Transverse colon (tissue), 4 donors: ENCODE data around the gene EGF. TPM values are rescaled to one million over a fixed set of nuclear protein-coding genes. Genes with fewer than 3 reads are reported as not detected.

Experiments
- DNase-seq: peaks from one replicate; pipeline ENCODE4 v3.0.0-alpha.2; 2019
- H3K27ac ChIP-seq, 4 donors: fragments of 200-600 bp; sonication (generic); 2 replicates each; pipeline ENCODE4 v1.5.1; 2016 to 2018; ENCODE audit warnings: inconsistent platforms in 4 of 4
- H3K27me3 ChIP-seq: fragments of 200-600 bp; sonication (generic); 2 replicates; pipeline ENCODE4 v1.5.1; 2017; ENCODE audit warnings: inconsistent platforms
- H3K36me3 ChIP-seq, 4 donors: fragments of 200-600 bp; sonication (generic); 2 replicates each; pipeline ENCODE4 v1.5.1; 2017 to 2019; ENCODE audit warnings: inconsistent platforms in 4 of 4
- H3K4me1 ChIP-seq, 4 donors: fragments of 200-600 bp; sonication (generic); 2 replicates each; pipeline ENCODE4 v1.5.1; 2017 to 2020; ENCODE audit warnings: inconsistent platforms in 4 of 4
- H3K4me3 ChIP-seq, 4 donors: fragments of 200-600 bp; sonication (generic); 1 replicate in 1 of 4; 2 replicates in 3 of 4; pipeline versions ENCODE4 v1.5.1 to v1.6.1; 2017 to 2019; ENCODE audit warnings: inconsistent platforms in 4 of 4
- H3K9me3 ChIP-seq, 2 donors: fragments of 200-600 bp; sonication (generic); 2 replicates each; pipeline ENCODE4 v1.5.1; 2017 to 2019; ENCODE audit warnings: inconsistent platforms in 2 of 2
- CTCF ChIP-seq, 5 experiments: fragments of 200-600 bp in 3 of 5; fragments of 450-650 bp in 2 of 5; sonication (generic) in 3 of 5; IDR thresholded peaks; 1 replicate in 2 of 5; 2 replicates in 3 of 5; pipeline ENCODE4 v1.5.1; 2016 to 2017; ENCODE audit warnings: antibody characterized with exemption in 5 of 5, inconsistent platforms in 3 of 5, mild to moderate bottlenecking in 2 of 5, moderate library complexity in 1 of 5
- EP300 ChIP-seq: sonication (generic); formaldehyde crosslinking; IDR thresholded peaks from one replicate; pipeline ENCODE4 v1.6.1; 2017; ENCODE audit warnings: antibody characterized with exemption, low read depth
- POLR2A ChIP-seq: fragments of 450-650 bp; IDR thresholded peaks from one replicate; pipeline ENCODE4 v1.6.1; 2016; ENCODE audit warnings: antibody characterized with exemption, mild to moderate bottlenecking, moderate library complexity
- POLR2AphosphoS5 ChIP-seq, 3 donors: sonication (generic); formaldehyde crosslinking; IDR thresholded peaks; one replicate each; pipeline ENCODE4 v1.6.1; 2016; ENCODE audit warnings: antibody characterized with exemption in 3 of 3
- WGBS, 2 donors: methylation state at CpG; one replicate each; pipeline ENCODE4 v1.1.5; 2018; ENCODE audit warnings: low coverage in 1 of 2; 5-methylcytosine and 5-hydroxymethylcytosine counted together
- in situ Hi-C, 4 donors: fragments of 200-750 bp; cut with MboI; loops; one replicate each; pipeline versions ENCODE4 v1.15.0 to v1.15.1; 2017; ENCODE audit warnings: low sequenced_read_pairs in 3 of 4, low pct_ligation_motif_present in 1 of 4, low pct_unique_long_range_greater_than_20kb in 1 of 4
- intact Hi-C: fragments of 100-400 bp; cut with DNase I; formaldehyde crosslinking; loops from one replicate; pipeline ENCODE4 v1.15.1; 2023; ENCODE audit warnings: low total_unique reads
- total RNA-seq, 4 donors: library from RNA; depleted of rRNA; stranded (reverse); fragments of >200 nt; gene quantifications; one replicate each; pipeline ENCODE4 v1.1.0, GENCODE V29; 2016

Gene EGF
- total RNA-seq, 4 donors from 2014 or later = 0.79 to 3.1 (median 1.1) TPM

- TF ChIP-seq CTCF (IDR thresholded peaks at IDR 0.05) (no peak), POLR2A (no peak), EP300 (no peak), POLR2AphosphoS5 (IDR thresholded peaks at IDR 0.05) (no peak)
- intact Hi-C loops (no loop called here), in situ Hi-C loops (no loop called here)
- DNase-seq = no peak
- no peaks in the 10 kb centered on the region for H3K27me3 ChIP-seq
- 78 to 88% methylated on average over 8 to 13 of the region's 13 CpGs for WGBS, 2 donors
- no peaks in the 10 kb centered on the region for H3K36me3 ChIP-seq
- H3K9me3 ChIP-seq = no peaks in the 10 kb centered on the region
- no peaks in the 10 kb centered on the region for H3K4me1 ChIP-seq
- H3K27ac ChIP-seq = no peak overlapping the region
- no peak overlapping the region for H3K4me3 ChIP-seq
Measured at GRCh38 chr4:109989044-109989443, 76.4 kb downstream of the EGF start.

- no peak for TF ChIP-seq CTCF (IDR thresholded peaks at IDR 0.05)
- TF ChIP-seq EP300 = no peak
- TF ChIP-seq POLR2AphosphoS5 (IDR thresholded peaks at IDR 0.05) = no peak
- TF ChIP-seq POLR2A = no peak
- intact Hi-C loops (no loop called here), in situ Hi-C loops (no loop called here)
- Histone ChIP-seq H3K27ac (no peak overlapping the region), H3K36me3 (no peaks in the 10 kb centered on the region), H3K27me3 (no peaks in the 10 kb centered on the region), H3K9me3 (no peaks in the 10 kb centered on the region), H3K4me1 (no peaks in the 10 kb centered on the region), H3K4me3 (no peak overlapping the region)
- 59 to 83% methylated on average over 5 to 6 of the region's 6 CpGs for WGBS, 2 donors
- no peak for DNase-seq
Measured at GRCh38 chr4:109989618-109990017, 76.9 kb downstream of the EGF start.

GRCh38 chr4:109990261-109991257, 77.9 kb downstream of the EGF start:
- WGBS, 2 donors = 70 to 72% methylated on average over 3 to 5 of the region's 5 CpGs
- in situ Hi-C loops (no loop called here), intact Hi-C loops (no loop called here)

More at GRCh38 chr4:109990261-109991257, 77.9 kb downstream of the EGF start:
- Histone ChIP-seq H3K9me3 (no peaks in the 10 kb centered on the region), H3K36me3 (no peaks in the 10 kb centered on the region), H3K27me3 (no peaks in the 10 kb centered on the region), H3K4me1 (no peaks in the 10 kb centered on the region), H3K27ac (no peak overlapping the region), H3K4me3 (no peak overlapping the region)
- TF ChIP-seq EP300 (no peak), POLR2AphosphoS5 (IDR thresholded peaks at IDR 0.05) (no peak), POLR2A (no peak), CTCF (IDR thresholded peaks at IDR 0.05) (no peak)
- DNase-seq = no peak
